Measurements from ENCODE around the gene TUBGCP6.

The TUBGCP6 gene

DNA sequence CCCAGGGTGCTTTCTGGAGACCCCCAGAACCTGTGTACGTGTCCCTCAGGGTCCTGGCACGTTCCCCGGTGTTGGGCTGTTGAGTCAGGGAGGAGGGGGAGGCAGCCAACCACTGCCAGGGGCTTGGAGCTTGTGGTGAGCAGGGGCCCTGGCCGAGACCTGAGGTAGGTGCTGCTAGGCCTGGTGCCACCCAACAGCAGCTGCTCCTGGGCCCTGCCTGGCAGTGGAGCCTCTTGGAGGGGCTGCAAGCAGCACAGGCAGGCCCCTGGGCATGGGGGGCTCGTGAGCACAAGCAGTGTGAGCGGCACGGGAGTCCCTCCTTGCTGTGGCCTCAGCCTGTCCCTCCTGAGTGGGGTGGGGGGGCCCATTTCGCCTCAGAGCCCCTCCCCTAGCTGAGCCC lies 51.2 kb downstream of the TUBGCP6 start:
- in situ Hi-C loops (cut with HindIII; ENCODE audit: low sequenced_read_pairs) = no loop called here
- TF ChIP-seq, protein P1, sequence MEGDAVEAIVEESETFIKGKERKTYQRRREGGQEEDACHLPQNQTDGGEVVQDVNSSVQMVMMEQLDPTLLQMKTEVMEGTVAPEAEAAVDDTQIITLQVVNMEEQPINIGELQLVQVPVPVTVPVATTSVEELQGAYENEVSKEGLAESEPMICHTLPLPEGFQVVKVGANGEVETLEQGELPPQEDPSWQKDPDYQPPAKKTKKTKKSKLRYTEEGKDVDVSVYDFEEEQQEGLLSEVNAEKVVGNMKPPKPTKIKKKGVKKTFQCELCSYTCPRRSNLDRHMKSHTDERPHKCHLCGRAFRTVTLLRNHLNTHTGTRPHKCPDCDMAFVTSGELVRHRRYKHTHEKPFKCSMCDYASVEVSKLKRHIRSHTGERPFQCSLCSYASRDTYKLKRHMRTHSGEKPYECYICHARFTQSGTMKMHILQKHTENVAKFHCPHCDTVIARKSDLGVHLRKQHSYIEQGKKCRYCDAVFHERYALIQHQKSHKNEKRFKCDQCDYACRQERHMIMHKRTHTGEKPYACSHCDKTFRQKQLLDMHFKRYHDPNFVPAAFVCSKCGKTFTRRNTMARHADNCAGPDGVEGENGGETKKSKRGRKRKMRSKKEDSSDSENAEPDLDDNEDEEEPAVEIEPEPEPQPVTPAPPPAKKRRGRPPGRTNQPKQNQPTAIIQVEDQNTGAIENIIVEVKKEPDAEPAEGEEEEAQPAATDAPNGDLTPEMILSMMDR (IDR thresholded peaks at IDR 0.05; ENCODE audit: low read depth, low read length) = no peak
- DNase-seq (ENCODE audit: low read depth, low spot score) = no peak
- H3K4me3 ChIP-seq (ENCODE audit: low read depth, low read length) = no peak overlapping the region

DNA sequence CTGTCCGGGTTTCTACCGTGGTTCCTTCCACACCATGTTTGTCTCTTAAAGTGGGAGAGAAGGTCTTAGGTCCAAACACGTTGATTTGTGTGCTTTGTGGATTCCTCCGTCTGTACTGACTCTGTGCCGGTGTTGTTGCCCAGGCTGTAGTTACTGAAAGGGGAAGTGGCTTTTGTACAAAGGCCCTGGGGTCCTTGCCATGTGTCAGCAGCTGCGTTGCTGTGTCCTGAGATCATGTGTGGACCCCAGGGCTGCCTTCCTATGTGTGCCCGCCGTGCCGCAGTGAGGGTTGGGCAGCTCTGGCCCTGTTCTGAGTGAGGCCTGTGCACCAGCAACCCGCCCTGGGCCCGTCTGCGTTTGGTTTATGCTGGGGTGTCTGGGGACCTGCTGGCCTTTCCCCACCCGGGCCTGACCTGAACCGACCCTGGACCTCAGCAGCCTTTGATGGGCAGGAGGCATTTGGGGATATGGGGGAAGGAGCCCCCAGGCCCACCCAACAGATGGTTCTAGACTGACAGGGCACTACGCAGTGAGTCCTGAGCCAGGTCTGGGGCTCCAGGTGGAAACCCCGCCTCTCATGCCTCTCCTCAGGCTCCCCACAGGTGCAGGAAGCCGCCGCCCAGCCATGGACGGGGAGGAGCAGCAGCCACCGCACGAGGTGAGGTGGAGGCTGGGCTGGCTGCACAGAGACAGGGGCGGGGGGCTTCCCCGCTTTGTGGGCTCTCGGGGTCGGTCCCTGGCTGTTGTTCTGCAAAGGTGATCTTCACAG lies 52.2 kb downstream of the TUBGCP6 start:
- in situ Hi-C loops (cut with HindIII; ENCODE audit: low sequenced_read_pairs) = no loop called here

GRCh38 chr22:50190941-50191741 lies 53.7 kb downstream of the TUBGCP6 start:
- in situ Hi-C loops (cut with HindIII; ENCODE audit: low sequenced_read_pairs) = no loop called here
- TF ChIP-seq, protein P1 (IDR thresholded peaks at IDR 0.05; ENCODE audit: low read depth, low read length) = no peak
- H3K4me3 ChIP-seq (ENCODE audit: low read depth, low read length) = peak overlapping the region; percentile 30
- DNase-seq (ENCODE audit: low read depth, low spot score) = no peak

More for the DNA sequence above, 52.2 kb downstream of the TUBGCP6 start:
- DNase-seq (ENCODE audit: low read depth, low spot score) = no peak
- H3K4me3 ChIP-seq (ENCODE audit: low read depth, low read length) = no peak overlapping the region
- TF ChIP-seq, protein P1 (IDR thresholded peaks at IDR 0.05; ENCODE audit: low read depth, low read length) = no peak

DNA sequence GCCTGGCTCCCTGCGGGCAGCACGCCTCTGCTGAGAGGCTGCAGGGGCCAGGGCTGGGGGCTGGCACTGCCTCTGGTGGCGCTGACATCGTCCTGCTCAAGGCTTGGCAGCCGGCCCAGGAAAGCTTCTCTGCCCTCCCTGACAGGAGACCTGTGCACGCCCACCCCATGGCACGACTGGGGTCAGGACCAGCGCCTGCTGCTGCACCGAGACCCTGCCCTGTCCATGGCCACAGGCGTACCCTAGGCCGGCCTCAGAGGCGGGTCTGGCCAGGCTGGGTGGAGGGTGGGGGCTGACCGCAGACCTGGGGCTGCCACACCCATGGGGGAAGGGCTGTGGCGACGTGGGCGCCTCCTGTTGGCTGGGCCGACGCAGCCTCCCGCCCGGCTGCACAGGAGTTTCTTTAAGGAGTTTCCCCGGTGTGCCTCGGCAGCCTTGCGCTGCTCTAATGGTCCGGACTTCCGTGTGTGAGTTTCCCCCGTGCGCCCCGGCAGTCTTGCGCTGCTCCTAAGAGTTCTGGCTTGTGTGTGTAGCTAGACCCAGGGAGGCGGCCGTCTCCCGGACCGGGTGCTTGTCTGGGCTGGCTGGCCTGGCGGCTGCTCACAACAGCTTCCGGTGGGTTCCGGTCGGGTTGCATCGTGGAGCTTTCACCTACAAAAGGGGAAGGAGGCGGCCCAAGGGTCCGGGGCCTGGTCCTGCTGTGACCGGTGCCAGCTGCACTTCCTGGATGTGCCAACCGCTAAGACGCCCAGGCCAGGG lies 54.5 kb downstream of the TUBGCP6 start:
- in situ Hi-C loops (cut with HindIII; ENCODE audit: low sequenced_read_pairs) = no loop called here
- peak overlapping the region; percentile 30 for H3K4me3 ChIP-seq (ENCODE audit: low read depth, low read length)

DNA sequence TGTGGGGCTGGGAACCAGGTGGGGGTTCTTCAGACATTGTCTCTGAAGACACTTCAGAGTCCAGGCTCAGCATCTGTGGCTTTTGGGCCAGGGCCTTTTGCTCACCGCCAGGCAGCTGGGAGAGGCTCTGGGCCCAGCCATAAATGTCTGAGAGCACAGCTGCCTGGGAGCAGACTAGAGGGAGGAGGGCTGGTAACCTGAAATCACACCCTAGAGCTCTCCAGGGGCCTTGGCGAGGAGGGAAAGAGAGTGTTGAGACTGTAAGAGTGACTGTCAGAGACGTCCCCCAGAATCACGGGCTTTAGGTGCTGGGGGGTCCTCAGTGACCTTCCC lies 55.0 kb downstream of the TUBGCP6 start:
- in situ Hi-C loops (cut with HindIII; ENCODE audit: low sequenced_read_pairs) = no loop called here
- no peak overlapping the region for H3K4me3 ChIP-seq (ENCODE audit: low read depth, low read length)
- DNase-seq (ENCODE audit: low read depth, low spot score) = no peak
- TF ChIP-seq, protein P1 (IDR thresholded peaks at IDR 0.05; ENCODE audit: low read depth, low read length) = no peak

More for the DNA sequence above, 54.5 kb downstream of the TUBGCP6 start:
- peak; percentile 55 for DNase-seq (ENCODE audit: low read depth, low spot score)
- TF ChIP-seq, protein P1 (IDR thresholded peaks at IDR 0.05; ENCODE audit: low read depth, low read length) = peak; percentile 50

GRCh38 chr22:50189184-50189848 lies 55.5 kb downstream of the TUBGCP6 start:
- in situ Hi-C loops (cut with HindIII; ENCODE audit: low sequenced_read_pairs) = no loop called here
- TF ChIP-seq, protein P1 (IDR thresholded peaks at IDR 0.05; ENCODE audit: low read depth, low read length) = no peak
- H3K4me3 ChIP-seq (ENCODE audit: low read depth, low read length) = no peak overlapping the region
- DNase-seq (ENCODE audit: low read depth, low spot score) = no peak
